ENCODE results near the gene PRRX1.

- TF ChIP-seq CTCF (conservative IDR thresholded peaks at IDR 0.05; ENCODE audit: low read depth, low read length): no peak
- TF ChIP-seq EZH2 (IDR thresholded peaks at IDR 0.05; ENCODE audit: borderline replicate concordance, low read depth, low read length, poor library complexity, severe bottlenecking): no peak
Measured at GRCh38 chr1:170700842-170701615, 37.1 kb downstream of the PRRX1 start.
